ENCODE results near the gene PAPOLG.
"Not testable (repeated sequence)": the region's sequence is repeated elsewhere in the genome, so short reads cannot be mapped to it uniquely, and the experiment has no call there.

- not testable (repeated sequence) for TF ChIP-seq RARB (CRISPR knock-in tag; IDR thresholded peaks at IDR 0.05); ARNTL (CRISPR knock-in tag; IDR thresholded peaks at IDR 0.05; ENCODE audit: borderline replicate concordance, low read depth)
Measured at GRCh38 chr2:60817191-60817590, 61.1 kb downstream of the PAPOLG start.
